Measurements from ENCODE around the gene MGAT5.

DNA sequence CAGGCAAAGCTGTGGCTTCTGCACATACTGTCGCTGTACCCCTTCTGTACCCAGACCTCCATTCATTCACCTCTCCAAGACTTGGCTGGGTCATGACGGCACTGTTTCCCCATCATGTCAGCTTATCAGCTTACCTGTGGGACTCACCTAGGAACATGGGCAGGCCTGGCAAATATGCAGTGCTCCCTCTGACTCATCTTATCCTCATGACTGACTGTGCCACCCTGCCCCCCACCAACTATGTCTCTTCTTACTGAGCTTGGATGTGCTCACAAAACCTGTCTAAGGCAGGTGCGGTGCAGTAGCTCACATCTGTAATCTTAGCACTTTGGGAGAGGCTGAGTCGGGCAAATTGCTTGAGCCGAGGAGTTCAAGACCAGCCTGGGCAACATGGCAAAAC, 152.4 kb downstream of the MGAT5 start:
- TF ChIP-seq CREB1 (CRISPR knock-in tag; IDR thresholded peaks at IDR 0.05) (no peak), FOXK1 (CRISPR knock-in tag; IDR thresholded peaks at IDR 0.05) (no peak), SP1 (CRISPR knock-in tag; conservative IDR thresholded peaks at IDR 0.05) (no peak), ZNF263 (CRISPR knock-in tag; IDR thresholded peaks at IDR 0.05; ENCODE audit: low read depth) (no peak), NFE2L1 (CRISPR knock-in tag; IDR thresholded peaks at IDR 0.05) (no peak), TEAD4 (CRISPR knock-in tag; IDR thresholded peaks at IDR 0.05) (no peak), KAT7 (CRISPR knock-in tag; IDR thresholded peaks at IDR 0.05; ENCODE audit: borderline replicate concordance) (no peak), FOXJ3 (CRISPR knock-in tag; IDR thresholded peaks at IDR 0.05; ENCODE audit: borderline replicate concordance) (no peak), ELF4 (CRISPR knock-in tag; IDR thresholded peaks at IDR 0.05; ENCODE audit: low read depth) (no peak)
- TF ChIP-seq, protein P1, sequence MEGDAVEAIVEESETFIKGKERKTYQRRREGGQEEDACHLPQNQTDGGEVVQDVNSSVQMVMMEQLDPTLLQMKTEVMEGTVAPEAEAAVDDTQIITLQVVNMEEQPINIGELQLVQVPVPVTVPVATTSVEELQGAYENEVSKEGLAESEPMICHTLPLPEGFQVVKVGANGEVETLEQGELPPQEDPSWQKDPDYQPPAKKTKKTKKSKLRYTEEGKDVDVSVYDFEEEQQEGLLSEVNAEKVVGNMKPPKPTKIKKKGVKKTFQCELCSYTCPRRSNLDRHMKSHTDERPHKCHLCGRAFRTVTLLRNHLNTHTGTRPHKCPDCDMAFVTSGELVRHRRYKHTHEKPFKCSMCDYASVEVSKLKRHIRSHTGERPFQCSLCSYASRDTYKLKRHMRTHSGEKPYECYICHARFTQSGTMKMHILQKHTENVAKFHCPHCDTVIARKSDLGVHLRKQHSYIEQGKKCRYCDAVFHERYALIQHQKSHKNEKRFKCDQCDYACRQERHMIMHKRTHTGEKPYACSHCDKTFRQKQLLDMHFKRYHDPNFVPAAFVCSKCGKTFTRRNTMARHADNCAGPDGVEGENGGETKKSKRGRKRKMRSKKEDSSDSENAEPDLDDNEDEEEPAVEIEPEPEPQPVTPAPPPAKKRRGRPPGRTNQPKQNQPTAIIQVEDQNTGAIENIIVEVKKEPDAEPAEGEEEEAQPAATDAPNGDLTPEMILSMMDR (IDR thresholded peaks at IDR 0.05) = no peak
- TF ChIP-seq, protein P2, sequence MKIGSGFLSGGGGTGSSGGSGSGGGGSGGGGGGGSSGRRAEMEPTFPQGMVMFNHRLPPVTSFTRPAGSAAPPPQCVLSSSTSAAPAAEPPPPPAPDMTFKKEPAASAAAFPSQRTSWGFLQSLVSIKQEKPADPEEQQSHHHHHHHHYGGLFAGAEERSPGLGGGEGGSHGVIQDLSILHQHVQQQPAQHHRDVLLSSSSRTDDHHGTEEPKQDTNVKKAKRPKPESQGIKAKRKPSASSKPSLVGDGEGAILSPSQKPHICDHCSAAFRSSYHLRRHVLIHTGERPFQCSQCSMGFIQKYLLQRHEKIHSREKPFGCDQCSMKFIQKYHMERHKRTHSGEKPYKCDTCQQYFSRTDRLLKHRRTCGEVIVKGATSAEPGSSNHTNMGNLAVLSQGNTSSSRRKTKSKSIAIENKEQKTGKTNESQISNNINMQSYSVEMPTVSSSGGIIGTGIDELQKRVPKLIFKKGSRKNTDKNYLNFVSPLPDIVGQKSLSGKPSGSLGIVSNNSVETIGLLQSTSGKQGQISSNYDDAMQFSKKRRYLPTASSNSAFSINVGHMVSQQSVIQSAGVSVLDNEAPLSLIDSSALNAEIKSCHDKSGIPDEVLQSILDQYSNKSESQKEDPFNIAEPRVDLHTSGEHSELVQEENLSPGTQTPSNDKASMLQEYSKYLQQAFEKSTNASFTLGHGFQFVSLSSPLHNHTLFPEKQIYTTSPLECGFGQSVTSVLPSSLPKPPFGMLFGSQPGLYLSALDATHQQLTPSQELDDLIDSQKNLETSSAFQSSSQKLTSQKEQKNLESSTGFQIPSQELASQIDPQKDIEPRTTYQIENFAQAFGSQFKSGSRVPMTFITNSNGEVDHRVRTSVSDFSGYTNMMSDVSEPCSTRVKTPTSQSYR (CRISPR knock-in tag; IDR thresholded peaks at IDR 0.05) = no peak
- TF ChIP-seq, protein P3, sequence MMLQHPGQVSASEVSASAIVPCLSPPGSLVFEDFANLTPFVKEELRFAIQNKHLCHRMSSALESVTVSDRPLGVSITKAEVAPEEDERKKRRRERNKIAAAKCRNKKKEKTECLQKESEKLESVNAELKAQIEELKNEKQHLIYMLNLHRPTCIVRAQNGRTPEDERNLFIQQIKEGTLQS (CRISPR knock-in tag; conservative IDR thresholded peaks at IDR 0.05) = no peak
- TF ChIP-seq, protein P4, sequence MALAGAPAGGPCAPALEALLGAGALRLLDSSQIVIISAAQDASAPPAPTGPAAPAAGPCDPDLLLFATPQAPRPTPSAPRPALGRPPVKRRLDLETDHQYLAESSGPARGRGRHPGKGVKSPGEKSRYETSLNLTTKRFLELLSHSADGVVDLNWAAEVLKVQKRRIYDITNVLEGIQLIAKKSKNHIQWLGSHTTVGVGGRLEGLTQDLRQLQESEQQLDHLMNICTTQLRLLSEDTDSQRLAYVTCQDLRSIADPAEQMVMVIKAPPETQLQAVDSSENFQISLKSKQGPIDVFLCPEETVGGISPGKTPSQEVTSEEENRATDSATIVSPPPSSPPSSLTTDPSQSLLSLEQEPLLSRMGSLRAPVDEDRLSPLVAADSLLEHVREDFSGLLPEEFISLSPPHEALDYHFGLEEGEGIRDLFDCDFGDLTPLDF (CRISPR knock-in tag; IDR thresholded peaks at IDR 0.05) = no peak
